ENCODE data around the gene PET117.

The PET117 gene

DNA sequence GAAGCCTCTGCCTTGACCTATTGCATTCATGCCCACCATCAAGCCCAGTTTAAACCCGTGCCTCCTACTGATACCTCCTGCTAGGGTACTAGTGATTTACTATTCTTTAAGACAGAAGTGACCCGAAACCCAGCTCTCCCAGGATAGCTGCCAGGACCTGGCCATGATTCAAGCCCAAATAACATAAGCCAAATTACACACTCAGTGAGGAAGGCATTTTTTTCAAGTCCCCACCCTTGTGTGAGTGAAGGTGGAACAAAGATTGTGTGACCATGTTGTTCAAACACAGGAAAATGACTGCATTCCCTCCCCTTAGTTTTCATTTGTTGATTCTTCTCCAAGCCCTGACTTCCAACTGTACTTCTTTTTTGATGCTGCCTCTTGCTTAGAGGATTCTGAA, 3.7 kb upstream of the PET117 start:
- no peak for DNase-seq (ENCODE audit: low spot score)
- TF ChIP-seq, protein P1, sequence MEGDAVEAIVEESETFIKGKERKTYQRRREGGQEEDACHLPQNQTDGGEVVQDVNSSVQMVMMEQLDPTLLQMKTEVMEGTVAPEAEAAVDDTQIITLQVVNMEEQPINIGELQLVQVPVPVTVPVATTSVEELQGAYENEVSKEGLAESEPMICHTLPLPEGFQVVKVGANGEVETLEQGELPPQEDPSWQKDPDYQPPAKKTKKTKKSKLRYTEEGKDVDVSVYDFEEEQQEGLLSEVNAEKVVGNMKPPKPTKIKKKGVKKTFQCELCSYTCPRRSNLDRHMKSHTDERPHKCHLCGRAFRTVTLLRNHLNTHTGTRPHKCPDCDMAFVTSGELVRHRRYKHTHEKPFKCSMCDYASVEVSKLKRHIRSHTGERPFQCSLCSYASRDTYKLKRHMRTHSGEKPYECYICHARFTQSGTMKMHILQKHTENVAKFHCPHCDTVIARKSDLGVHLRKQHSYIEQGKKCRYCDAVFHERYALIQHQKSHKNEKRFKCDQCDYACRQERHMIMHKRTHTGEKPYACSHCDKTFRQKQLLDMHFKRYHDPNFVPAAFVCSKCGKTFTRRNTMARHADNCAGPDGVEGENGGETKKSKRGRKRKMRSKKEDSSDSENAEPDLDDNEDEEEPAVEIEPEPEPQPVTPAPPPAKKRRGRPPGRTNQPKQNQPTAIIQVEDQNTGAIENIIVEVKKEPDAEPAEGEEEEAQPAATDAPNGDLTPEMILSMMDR (IDR thresholded peaks at IDR 0.05; ENCODE audit: extremely low read depth, insufficient read depth, missing control alignments), result no peak
- in situ Hi-C loops (cut with MboI; ENCODE audit: low pct_unique_long_range_greater_than_20kb, low sequenced_read_pairs, unreplicated experiment), result no loop called here

DNA sequence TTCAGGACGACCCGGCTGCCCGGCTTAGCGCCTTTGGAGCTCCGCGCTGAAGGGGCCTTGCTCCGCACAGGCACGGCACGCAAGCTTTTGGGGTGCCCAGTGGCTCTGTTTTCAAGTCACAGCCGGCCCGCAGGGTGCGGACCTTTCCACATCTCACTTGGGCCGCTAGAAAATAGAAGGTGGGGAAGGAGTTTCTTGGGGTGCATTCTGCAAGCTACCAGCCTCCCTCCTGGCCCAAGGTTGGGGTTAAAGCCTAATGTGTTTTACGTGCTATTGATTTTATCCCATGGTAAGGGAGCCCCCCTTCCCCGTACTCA, 561 bp downstream of the PET117 start:
- DNase-seq (ENCODE audit: low spot score), result no peak
- in situ Hi-C loops (cut with MboI; ENCODE audit: low pct_unique_long_range_greater_than_20kb, low sequenced_read_pairs, unreplicated experiment), result no loop called here
- TF ChIP-seq, protein P1 (IDR thresholded peaks at IDR 0.05; ENCODE audit: extremely low read depth, insufficient read depth, missing control alignments), result no peak

DNA sequence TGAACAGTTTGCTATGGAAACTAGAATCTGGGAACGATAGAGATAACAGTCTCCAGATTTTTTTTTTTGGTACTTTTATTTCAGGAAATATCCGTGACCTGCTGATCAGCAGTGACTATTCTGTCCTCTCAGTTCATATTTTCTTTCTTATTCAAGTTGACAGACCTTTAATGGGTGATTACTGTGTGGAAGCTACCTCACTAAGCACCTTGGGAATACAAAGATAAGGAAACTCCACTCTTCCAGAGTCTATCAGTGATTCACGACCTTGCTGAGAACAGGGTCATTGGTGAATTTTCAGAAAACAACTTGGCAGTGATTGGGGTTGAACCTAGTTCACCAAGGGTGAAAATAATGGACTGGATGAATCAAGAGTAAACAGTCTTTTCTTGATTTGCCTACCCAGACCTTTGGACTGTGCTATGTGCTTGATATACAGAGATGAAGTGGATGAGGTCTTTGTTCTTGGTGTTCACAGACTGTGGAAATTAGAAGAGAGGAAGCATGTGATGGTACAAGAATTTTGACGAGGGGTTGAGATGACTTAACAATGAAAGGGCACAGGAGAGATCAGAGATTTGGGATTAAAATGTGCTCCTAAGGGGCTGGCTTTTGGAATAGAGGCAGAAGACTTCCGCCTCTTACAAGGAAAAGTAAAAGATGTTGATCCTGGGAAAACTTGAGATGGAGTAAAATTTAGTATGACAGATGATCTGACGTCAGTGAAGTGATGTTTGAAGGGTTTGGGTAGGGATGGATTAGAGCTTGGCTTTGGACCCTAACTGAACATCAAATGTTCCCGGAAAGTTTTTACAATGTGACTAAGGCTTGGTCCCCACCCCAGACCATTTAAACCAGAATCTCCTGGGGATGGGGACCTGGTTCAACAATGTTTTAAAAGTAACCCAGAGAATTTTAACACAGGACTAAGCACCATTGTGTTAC, 1.2 kb downstream of the PET117 start:
- TF ChIP-seq, protein P1 (IDR thresholded peaks at IDR 0.05; ENCODE audit: extremely low read depth, insufficient read depth, missing control alignments), result no peak
- DNase-seq (ENCODE audit: low spot score), result no peak
- in situ Hi-C loops (cut with MboI; ENCODE audit: low pct_unique_long_range_greater_than_20kb, low sequenced_read_pairs, unreplicated experiment), result no loop called here

DNA sequence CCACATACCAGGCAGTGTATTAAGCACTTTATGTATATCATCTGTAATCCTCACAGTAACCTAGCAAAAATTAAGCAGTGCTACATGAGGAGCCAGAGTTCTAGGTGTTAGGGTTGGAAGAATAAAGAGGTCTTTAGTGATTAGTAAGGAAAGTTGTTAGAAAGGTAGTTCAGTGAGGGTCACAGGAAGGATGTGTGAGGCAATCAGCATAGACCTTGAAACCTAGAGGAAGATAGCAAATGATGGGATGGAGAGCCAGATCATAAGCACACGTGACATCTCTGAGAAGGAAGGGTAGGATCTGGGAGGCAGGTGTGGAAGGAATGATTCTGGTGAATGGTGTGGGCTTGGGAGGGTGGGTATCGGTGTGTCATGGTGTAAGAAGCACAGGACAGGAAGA, 2.2 kb downstream of the PET117 start:
- TF ChIP-seq, protein P1 (IDR thresholded peaks at IDR 0.05; ENCODE audit: extremely low read depth, insufficient read depth, missing control alignments), result no peak
- DNase-seq (ENCODE audit: low spot score), result no peak
- in situ Hi-C loops (cut with MboI; ENCODE audit: low pct_unique_long_range_greater_than_20kb, low sequenced_read_pairs, unreplicated experiment), result no loop called here

DNA sequence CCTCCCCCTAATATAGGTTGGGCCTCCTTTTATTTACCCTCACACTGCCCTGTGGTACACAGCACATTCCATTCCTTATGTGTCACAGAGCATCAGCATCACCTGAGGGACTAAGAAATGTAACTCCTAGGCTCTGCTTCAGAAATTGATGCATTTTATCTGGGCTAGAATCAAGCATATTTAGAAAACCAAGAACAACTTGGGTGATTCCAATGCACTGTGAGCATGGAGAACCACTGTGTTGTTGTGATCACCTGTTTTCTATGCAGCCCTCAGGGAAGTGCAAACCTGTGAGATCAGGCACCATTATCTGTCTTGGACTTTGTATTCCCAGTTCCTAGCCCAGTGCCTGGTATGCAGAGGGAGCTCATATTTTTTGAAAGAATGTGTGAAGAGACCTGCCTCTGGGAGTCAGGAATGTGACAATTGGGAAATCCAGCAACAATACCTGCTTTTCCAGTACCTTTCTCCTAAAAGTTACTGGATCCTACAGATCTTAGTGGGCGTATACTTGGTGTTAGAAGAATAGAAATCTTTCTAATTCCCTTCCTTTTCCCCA, 7.0 kb downstream of the PET117 start:
- in situ Hi-C loops (cut with MboI; ENCODE audit: low pct_unique_long_range_greater_than_20kb, low sequenced_read_pairs, unreplicated experiment), result no loop called here
- no peak for DNase-seq (ENCODE audit: low spot score)
- TF ChIP-seq, protein P1 (IDR thresholded peaks at IDR 0.05; ENCODE audit: extremely low read depth, insufficient read depth, missing control alignments), result no peak

DNA sequence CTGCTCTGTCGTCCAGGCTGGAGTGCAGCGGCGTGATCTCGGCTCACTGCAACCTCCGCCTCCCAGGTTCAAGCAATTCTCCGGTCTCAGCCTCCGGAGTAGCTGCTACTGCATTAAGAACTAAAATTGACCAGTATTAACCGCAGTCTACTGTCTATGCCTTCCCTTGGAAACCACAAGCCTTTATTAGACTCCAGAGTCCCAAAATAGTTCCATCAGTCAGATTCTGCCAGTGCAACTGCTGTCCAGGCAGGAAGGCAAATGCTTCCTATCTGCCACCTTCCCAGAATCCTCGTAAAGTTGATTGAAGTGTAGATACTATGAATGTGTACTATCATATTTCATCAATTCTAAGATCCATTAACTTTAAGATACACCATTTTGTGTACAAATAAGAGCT, 16.7 kb downstream of the PET117 start:
- in situ Hi-C loops (cut with MboI; ENCODE audit: low pct_unique_long_range_greater_than_20kb, low sequenced_read_pairs, unreplicated experiment), result no loop called here
- TF ChIP-seq, protein P1 (IDR thresholded peaks at IDR 0.05; ENCODE audit: extremely low read depth, insufficient read depth, missing control alignments), result no peak
- no peak for DNase-seq (ENCODE audit: low spot score)

All from GM13977 (cell line).